ENCODE results near the gene COX7A2. TPM values are rescaled to one million over a fixed set of nuclear protein-coding genes. Genes with fewer than 3 reads are reported as not detected.

The COX7A2 gene
- total and polyA plus RNA-seq, 2 of the 13 experiments (the other 11 are each of a cell fraction or from before 2014, with no cell fraction given): 407 to 556 TPM

GRCh38 chr6:75213732-75214131, 29.9 kb downstream of the COX7A2 start:
- Histone ChIP-seq H3K27me3 (ENCODE audit: control insufficient read depth in 1 of 2, insufficient read depth in 2 of 2, low read length in 2 of 2) (peaks cover 0 to 1% of the 10 kb centered on the region in 2 experiments; a peak in 3 of 5 replicates), H3K4me1 (ENCODE audit: insufficient read depth, low read length) (no peaks in the 10 kb centered on the region; the same call in 1 of the 2 replicates), H3K27ac (ENCODE audit: extremely low read length, insufficient read depth, low read length) (no peak overlapping the region), H3K36me3 (replicated peaks in 1 of 2; ENCODE audit: control insufficient read depth in 1 of 2, insufficient read depth in 2 of 2, low read length in 2 of 2) (no peaks in the 10 kb centered on the region), H4K20me1 (ENCODE audit: insufficient read depth, low read length) (no peaks in the 10 kb centered on the region), H3K9ac (ENCODE audit: insufficient read depth, low read depth, low read length) (no peak overlapping the region), H3K4me3 (replicated peaks in 1 of 3; ENCODE audit: insufficient read depth in 1 of 3, low read depth in 2 of 3, low read length in 3 of 3) (no peak overlapping the region), H3K9me3 (ENCODE audit: low read length) (no peaks in the 10 kb centered on the region), H2AFZ (ENCODE audit: low read length) (no peak overlapping the region), H3K79me2 (ENCODE audit: insufficient read depth, low read length) (no peaks in the 10 kb centered on the region), H3K4me2 (ENCODE audit: low read depth, low read length) (no peak overlapping the region)
- CTCF ChIA-PET (ENCODE audit: low intra/inter-chr PET ratio, low total read pairs): no interaction called here
- WGBS (ENCODE audit: low lambda C conversion rate): 24% methylated on average over 2 of the region's 2 CpGs
- DNase-seq (ENCODE audit: low spot score) (no peak), FAIRE-seq (no peak), ATAC-seq (peak; percentile 62)
- TF ChIP-seq ZNF530 (CRISPR knock-in tag; IDR thresholded peaks at IDR 0.05; ENCODE audit: low read depth) (no peak), SMC3 (IDR thresholded peaks at IDR 0.05; ENCODE audit: low read length) (no peak), SIN3A (IDR thresholded peaks at IDR 0.05; ENCODE audit: borderline replicate concordance, low read depth, low read length) (no peak), CBFB (CRISPR knock-in tag; IDR thresholded peaks at IDR 0.05) (no peak), CREM (IDR thresholded peaks at IDR 0.05) (no peak), CREM (CRISPR knock-in tag; IDR thresholded peaks at IDR 0.05) (no peak), CBX2 (IDR thresholded peaks at IDR 0.05; ENCODE audit: low read depth, low read length) (no peak), CBX2 (CRISPR knock-in tag; IDR thresholded peaks at IDR 0.05; ENCODE audit: low read depth) (no peak)
- TF ChIP-seq, protein P1, sequence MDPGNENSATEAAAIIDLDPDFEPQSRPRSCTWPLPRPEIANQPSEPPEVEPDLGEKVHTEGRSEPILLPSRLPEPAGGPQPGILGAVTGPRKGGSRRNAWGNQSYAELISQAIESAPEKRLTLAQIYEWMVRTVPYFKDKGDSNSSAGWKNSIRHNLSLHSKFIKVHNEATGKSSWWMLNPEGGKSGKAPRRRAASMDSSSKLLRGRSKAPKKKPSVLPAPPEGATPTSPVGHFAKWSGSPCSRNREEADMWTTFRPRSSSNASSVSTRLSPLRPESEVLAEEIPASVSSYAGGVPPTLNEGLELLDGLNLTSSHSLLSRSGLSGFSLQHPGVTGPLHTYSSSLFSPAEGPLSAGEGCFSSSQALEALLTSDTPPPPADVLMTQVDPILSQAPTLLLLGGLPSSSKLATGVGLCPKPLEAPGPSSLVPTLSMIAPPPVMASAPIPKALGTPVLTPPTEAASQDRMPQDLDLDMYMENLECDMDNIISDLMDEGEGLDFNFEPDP (CRISPR knock-in tag; conservative IDR thresholded peaks at IDR 0.05): no peak
- in situ Hi-C loops (cut with HindIII; ENCODE audit: extremely low pct_ligation_motif_present, low pct_unique_long_range_greater_than_20kb): loop anchor here (25.0 kb wide), 4 partner anchors 626 to 1476 kb away; no protein-coding TSS in a partner anchor
- intact Hi-C loops (cut with micrococcal nuclease; ENCODE audit: unreplicated experiment): no loop called here
- BruUV-seq (replicated peaks): no TSS peak
- POLR2A ChIA-PET: no interaction called here

All from HepG2 (cell line).